Suprapubic skin (tissue), 4 donors: ENCODE measurements around the gene NR6A1.

Source experiments
- POLR2A ChIP-seq, 2 donors: fragments of 450-650 bp; IDR thresholded peaks; one replicate each; pipeline ENCODE4 v1.6.1; 2017; ENCODE audit warnings: antibody characterized with exemption in 2 of 2, mild to moderate bottlenecking in 2 of 2, moderate library complexity in 2 of 2
- POLR2AphosphoS5 ChIP-seq, 3 donors: sonication (generic); formaldehyde crosslinking; IDR thresholded peaks; one replicate each; pipeline ENCODE4 v1.6.1; 2017; ENCODE audit warnings: antibody characterized with exemption in 3 of 3
- TF ChIP-seq, protein P1 (sequence below), 2 donors: fragments of 200-600 bp in 1 of 2; fragments of 450-650 bp in 1 of 2; sonication (generic) in 1 of 2; IDR thresholded peaks; one replicate each; pipeline ENCODE4 v1.5.1; 2016 to 2019; ENCODE audit warnings: antibody characterized with exemption in 2 of 2, mild to moderate bottlenecking in 1 of 2, moderate library complexity in 1 of 2

DNA sequence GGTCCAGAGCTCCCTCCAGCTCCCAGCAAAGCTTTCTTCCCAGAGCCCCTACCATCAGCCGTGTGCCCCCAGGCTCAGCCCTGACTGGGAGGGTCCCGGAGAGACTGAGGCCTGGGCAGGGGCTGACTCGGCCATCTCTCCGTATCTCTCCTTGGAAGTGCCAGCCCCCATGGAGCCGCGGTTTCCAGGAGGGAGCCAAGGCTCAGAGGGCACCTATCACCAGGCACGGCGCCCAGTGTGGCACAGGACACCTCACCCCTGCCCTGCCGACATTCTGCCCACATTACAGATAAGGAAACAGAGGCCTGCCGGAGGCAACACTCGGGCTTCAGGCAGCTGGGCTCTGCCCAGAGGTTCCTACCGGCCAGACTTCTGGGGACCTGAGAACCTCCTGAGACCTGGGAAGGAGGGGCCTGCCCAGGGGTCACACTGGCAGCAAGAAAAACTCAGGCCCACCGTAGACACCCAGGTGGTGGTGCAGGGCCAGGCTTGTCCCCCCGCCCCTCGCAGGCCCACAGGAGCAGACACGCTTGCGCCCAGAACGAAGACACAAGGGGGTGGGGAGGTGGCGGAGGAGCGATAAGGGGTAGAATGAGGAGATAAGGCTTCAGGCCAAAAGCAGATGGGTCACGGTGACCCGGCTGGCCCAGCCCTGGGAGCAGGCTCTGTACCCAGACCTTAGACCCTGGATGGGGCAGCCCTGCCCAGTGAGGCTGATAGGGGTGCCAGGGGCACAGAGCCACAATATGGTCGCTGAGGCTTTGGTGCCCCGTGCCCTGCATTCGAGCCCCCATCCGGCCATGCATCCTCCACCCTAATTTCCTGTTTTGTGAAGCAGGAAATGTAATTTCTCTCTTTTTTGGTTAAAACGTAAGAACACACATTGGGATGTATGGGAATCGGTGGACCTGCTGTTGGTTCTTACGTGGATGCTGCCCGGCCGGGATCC is 275.7 kb downstream of the NR6A1 start:
- TF ChIP-seq, protein P1, sequence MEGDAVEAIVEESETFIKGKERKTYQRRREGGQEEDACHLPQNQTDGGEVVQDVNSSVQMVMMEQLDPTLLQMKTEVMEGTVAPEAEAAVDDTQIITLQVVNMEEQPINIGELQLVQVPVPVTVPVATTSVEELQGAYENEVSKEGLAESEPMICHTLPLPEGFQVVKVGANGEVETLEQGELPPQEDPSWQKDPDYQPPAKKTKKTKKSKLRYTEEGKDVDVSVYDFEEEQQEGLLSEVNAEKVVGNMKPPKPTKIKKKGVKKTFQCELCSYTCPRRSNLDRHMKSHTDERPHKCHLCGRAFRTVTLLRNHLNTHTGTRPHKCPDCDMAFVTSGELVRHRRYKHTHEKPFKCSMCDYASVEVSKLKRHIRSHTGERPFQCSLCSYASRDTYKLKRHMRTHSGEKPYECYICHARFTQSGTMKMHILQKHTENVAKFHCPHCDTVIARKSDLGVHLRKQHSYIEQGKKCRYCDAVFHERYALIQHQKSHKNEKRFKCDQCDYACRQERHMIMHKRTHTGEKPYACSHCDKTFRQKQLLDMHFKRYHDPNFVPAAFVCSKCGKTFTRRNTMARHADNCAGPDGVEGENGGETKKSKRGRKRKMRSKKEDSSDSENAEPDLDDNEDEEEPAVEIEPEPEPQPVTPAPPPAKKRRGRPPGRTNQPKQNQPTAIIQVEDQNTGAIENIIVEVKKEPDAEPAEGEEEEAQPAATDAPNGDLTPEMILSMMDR (IDR thresholded peaks at IDR 0.05) = no peak
- TF ChIP-seq POLR2A (IDR thresholded peaks at IDR 0.05) (no peak), POLR2AphosphoS5 (IDR thresholded peaks at IDR 0.05) (no peak)
